ENCODE data around the gene VEPH1. TPM values are rescaled to one million over a fixed set of nuclear protein-coding genes. Genes with fewer than 3 reads are reported as not detected.

The VEPH1 gene
- total and polyA plus RNA-seq, 9 of the 15 experiments (the other 6 are each of a cell fraction or from before 2014, with no cell fraction given): 4.5 to 15.6 (median 5.8) TPM

GRCh38 chr3:157336252-157337009 lies 166.8 kb downstream of the VEPH1 start:
- Histone ChIP-seq H3K9ac (ENCODE audit: insufficient read depth in 1 of 2, low read depth in 2 of 2, low read length in 2 of 2) (no peak overlapping the region), H3K4me1 (replicated peaks in 1 of 2; ENCODE audit: control insufficient read depth in 2 of 2, insufficient read depth in 2 of 2, low read length in 2 of 2) (no peaks in the 10 kb centered on the region), H3K27me3 (ENCODE audit: control insufficient read depth in 2 of 2, insufficient read depth in 2 of 2, low read length in 2 of 2) (no peaks in the 10 kb centered on the region; a peak in 1 of 5 replicates), H4K20me1 (replicated peaks; ENCODE audit: control insufficient read depth, insufficient read depth, low read length) (no peaks in the 10 kb centered on the region), H3K9me3 (replicated peaks; ENCODE audit: control insufficient read depth, insufficient read depth, low read depth, low read length) (no peaks in the 10 kb centered on the region), H3K4me2 (ENCODE audit: insufficient read depth, low read length) (no peak overlapping the region), H3K79me2 (ENCODE audit: control insufficient read depth, insufficient read depth, low read length) (no peaks in the 10 kb centered on the region), H2AFZ (ENCODE audit: low read depth, low read length) (no peak overlapping the region), H3K36me3 (ENCODE audit: control insufficient read depth, insufficient read depth, low read length) (no peaks in the 10 kb centered on the region), H3K4me3 (no peak overlapping the region), H3K27ac (ENCODE audit: extremely low read depth, low read depth, low read length) (no peak overlapping the region), H3K9me1 (ENCODE audit: control insufficient read depth, insufficient read depth, low read length) (no peaks in the 10 kb centered on the region)
- intact Hi-C loops (cut with micrococcal nuclease): no loop called here
- ATAC-seq: no peak
- in situ Hi-C loops (cut with MboI): no loop called here
- WGBS (ENCODE audit: insufficient coverage, low coverage, missing lambda C conversion rate): 3% methylated on average over 4 of the region's 4 CpGs
- POLR2A ChIA-PET: no interaction called here
- no peak for FAIRE-seq
- BruUV-seq (replicated peaks): no TSS peak
- CTCF ChIA-PET (ENCODE audit: low intra/inter-chr PET ratio): no interaction called here
- TF ChIP-seq ZBTB40 (IDR thresholded peaks at IDR 0.05) (peak; percentile 88), ZBTB40 (CRISPR knock-in tag; IDR thresholded peaks at IDR 0.05) (0 out of 2 replicates have a peak, but pooled peaks have one; percentile 27), KLF10 (CRISPR knock-in tag; IDR thresholded peaks at IDR 0.05) (no peak), FOSL1 (tag; conservative IDR thresholded peaks at IDR 0.05) (peak; percentile 66)
- no peak for DNase-seq (ENCODE audit: extremely low read depth in 1 of 4, low spot score in 3 of 4)
